ENCODE measurements around the gene AMOTL2.

AMOTL2 gene

DNA sequence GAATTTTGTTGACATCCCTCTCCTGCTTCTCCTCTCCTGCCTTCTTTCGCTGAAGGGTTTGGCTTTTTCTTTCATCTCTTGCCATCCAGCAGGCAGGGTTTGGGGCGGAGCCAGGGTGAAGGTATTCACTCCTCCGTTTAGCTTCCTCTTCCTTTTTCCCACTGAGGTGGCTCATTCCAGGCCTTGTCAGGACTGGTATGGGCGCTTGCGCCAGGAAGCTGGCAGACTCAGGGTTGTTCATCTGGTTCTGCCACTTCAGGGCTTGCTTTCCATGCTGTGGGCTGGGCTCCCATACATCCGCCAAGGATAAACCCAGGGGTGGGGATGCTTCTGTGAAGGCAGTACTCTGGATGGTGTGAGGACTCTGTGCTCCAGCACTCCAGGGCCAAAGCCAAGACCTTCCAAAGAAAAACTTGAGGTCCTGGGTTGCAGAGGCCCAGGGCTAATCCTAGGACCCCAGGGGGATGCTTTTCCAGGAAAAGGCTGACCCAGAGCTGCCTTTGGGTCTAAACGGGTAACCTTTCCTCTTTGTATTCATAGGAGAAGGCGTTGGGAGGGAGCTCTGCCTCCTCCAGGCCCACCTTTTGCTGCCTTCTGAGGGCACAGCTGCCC is 7.7 kb upstream of the AMOTL2 start:
- H3K4me3 ChIP-seq (ENCODE audit: low read length), result no peak overlapping the region
- DNase-seq (ENCODE audit: low read depth), result no peak
- TF ChIP-seq CTCF (conservative IDR thresholded peaks at IDR 0.05; ENCODE audit: low read depth, low read length), result no peak

GRCh38 chr3:134381076-134381475 is 6.8 kb upstream of the AMOTL2 start:
- no peak overlapping the region for H3K4me3 ChIP-seq (ENCODE audit: low read length)
- TF ChIP-seq CTCF (conservative IDR thresholded peaks at IDR 0.05; ENCODE audit: low read depth, low read length), result no peak

DNA sequence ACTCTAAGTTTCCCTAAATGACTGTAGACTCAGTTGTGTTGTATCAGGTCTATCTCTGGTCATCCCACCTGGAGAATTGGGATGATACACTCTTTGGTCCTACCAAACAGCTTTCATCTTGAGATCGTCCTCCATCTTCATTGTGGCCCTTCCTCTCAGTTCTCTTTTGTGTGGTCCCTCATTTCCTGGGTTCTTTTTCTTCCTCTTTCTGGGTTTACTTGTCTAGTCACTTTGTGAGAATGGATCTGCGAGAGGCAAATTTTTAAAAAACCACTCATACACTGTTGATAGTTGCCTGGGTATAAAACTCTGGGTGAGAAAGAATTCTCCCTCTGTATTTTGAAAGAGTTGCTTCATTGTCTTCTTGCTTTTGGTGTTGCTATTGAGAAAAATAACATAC is 6.0 kb upstream of the AMOTL2 start:
- no peak for DNase-seq (ENCODE audit: low read depth)
- H3K4me3 ChIP-seq (ENCODE audit: low read length), result no peak overlapping the region
- TF ChIP-seq CTCF (conservative IDR thresholded peaks at IDR 0.05; ENCODE audit: low read depth, low read length), result no peak

More at GRCh38 chr3:134381076-134381475, 6.8 kb upstream of the AMOTL2 start:
- DNase-seq (ENCODE audit: low read depth), result no peak

DNA sequence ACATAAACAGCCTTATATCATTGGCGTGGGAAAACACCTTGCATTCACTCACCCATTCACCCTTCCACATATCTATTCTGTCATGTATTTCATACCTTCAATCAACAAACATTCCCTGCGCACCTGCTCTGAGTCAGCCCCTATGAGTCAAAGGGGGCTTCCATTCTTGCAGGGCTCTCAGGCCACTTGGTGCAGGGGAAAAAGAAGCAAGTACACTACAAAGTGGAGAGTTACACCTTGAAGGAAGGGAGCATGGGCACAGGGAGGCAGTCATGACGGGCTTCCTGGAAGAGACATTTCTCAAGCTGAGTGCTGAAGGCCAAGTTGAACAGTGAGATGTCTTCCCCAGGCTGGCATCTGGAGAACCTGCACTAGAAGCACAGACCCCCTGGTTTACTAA is 4.6 kb upstream of the AMOTL2 start:
- no peak overlapping the region for H3K4me3 ChIP-seq (ENCODE audit: low read length)
- no peak for DNase-seq (ENCODE audit: low read depth)
- no peak for TF ChIP-seq CTCF (conservative IDR thresholded peaks at IDR 0.05; ENCODE audit: low read depth, low read length)

- H3K4me3 ChIP-seq (ENCODE audit: low read length), result no peak overlapping the region
- DNase-seq (ENCODE audit: low read depth), result no peak
- TF ChIP-seq CTCF (conservative IDR thresholded peaks at IDR 0.05; ENCODE audit: low read depth, low read length), result peak; percentile 62
Observed at GRCh38 chr3:134378384-134378783, 4.1 kb upstream of the AMOTL2 start.

DNA sequence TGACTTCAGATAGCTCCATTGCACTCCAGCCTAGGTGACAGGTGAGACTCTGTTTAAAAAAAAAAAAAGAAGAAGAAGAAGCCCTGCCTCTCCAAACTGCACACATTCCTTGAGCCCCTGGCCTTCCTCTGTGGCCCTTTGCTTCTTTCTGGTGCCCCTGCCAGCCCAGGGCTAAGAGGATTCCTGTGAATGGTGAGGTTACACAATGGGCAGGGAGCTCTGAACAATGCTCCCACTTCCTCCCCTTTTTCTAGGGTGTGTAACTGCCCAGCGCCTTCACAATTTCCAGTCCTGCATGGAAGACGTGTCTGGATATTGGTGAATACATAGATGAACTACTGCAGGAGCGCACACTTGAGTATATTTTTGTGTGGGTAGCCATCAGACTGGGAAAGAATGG is 3.6 kb upstream of the AMOTL2 start:
- no peak for TF ChIP-seq CTCF (conservative IDR thresholded peaks at IDR 0.05; ENCODE audit: low read depth, low read length)
- no peak overlapping the region for H3K4me3 ChIP-seq (ENCODE audit: low read length)
- no peak for DNase-seq (ENCODE audit: low read depth)

DNA sequence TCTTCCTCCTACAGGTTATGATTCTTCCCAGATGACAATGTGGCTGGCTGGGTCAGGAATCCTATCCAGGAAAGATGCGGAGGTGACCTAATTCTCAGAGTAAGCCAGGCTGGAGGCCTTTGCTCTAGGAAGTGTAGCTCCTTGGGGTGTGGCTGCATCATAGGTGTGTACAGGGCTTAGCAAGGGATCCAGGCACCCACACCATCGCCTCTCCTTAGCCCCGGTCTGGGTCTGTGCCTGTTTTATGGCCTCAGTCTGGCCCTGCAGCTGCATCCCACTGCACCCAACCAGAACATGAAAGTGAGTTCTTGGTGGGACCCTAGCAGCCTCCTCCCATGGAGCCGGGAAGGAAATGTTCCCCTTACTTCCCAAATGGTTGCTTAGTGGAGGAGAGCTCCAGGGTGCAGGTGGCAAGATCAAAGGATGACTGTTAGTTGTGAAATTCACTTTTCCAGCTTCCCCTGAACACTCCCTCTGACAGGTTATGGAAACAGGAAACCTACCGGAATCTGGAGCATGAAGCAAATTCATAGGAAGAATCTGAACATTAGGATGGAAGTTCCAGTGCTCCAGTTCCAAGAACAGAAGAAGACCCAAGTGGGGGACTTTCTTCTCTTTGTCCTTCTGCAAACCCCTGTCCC is 2.7 kb upstream of the AMOTL2 start:
- DNase-seq (ENCODE audit: low read depth), result no peak
- no peak overlapping the region for H3K4me3 ChIP-seq (ENCODE audit: low read length)
- no peak for TF ChIP-seq CTCF (conservative IDR thresholded peaks at IDR 0.05; ENCODE audit: low read depth, low read length)

All from retinal pigment epithelial cell (primary cell).